GM13976 (cell line): ENCODE results near the gene TMA16.

Experiments used
- DNase-seq: peaks from one replicate; pipeline ENCODE4 v3.0.0; 2012; ENCODE audit warnings: low spot score
- in situ Hi-C: fragments of 300-500 bp; cut with MboI; formaldehyde crosslinking; loops from one replicate; pipeline ENCODE4 v1.12.0; 2022; ENCODE audit warnings: low sequenced_read_pairs, mixed read lengths, inconsistent platforms; ENCODE audit not compliant: unreplicated experiment
- TF ChIP-seq, protein P1 (sequence below): IDR thresholded peaks from 2 replicates; pipeline ENCODE4 v1.5.1; 2012; ENCODE audit warnings: borderline replicate concordance, mild to moderate bottlenecking; ENCODE audit not compliant: insufficient read depth; ENCODE audit errors: extremely low read depth, missing control alignments, control extremely low read depth

Gene TMA16

GRCh38 chr4:163500586-163500985 is 6.1 kb downstream of the TMA16 start:
- DNase-seq: no peak
- in situ Hi-C loops: loop anchor here (25.0 kb wide), 1 partner anchor 363 kb away; no protein-coding TSS in a partner anchor
- TF ChIP-seq, protein P1, sequence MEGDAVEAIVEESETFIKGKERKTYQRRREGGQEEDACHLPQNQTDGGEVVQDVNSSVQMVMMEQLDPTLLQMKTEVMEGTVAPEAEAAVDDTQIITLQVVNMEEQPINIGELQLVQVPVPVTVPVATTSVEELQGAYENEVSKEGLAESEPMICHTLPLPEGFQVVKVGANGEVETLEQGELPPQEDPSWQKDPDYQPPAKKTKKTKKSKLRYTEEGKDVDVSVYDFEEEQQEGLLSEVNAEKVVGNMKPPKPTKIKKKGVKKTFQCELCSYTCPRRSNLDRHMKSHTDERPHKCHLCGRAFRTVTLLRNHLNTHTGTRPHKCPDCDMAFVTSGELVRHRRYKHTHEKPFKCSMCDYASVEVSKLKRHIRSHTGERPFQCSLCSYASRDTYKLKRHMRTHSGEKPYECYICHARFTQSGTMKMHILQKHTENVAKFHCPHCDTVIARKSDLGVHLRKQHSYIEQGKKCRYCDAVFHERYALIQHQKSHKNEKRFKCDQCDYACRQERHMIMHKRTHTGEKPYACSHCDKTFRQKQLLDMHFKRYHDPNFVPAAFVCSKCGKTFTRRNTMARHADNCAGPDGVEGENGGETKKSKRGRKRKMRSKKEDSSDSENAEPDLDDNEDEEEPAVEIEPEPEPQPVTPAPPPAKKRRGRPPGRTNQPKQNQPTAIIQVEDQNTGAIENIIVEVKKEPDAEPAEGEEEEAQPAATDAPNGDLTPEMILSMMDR: no peak

GRCh38 chr4:163505374-163505773 is 10.9 kb downstream of the TMA16 start:
- DNase-seq: no peak

GRCh38 chr4:163515198-163515597 is 20.7 kb downstream of the TMA16 start:
- in situ Hi-C loops: loop anchor here (25.0 kb wide), 1 partner anchor 378 kb away; no protein-coding TSS in a partner anchor
- no peak for DNase-seq
- TF ChIP-seq, protein P1: no peak

More at GRCh38 chr4:163505374-163505773, 10.9 kb downstream of the TMA16 start:
- in situ Hi-C loops: loop anchor here (25.0 kb wide), 1 partner anchor 368 kb away; no protein-coding TSS in a partner anchor
- TF ChIP-seq, protein P1: no peak

GRCh38 chr4:163523791-163524365 is 29.4 kb downstream of the TMA16 start:
- in situ Hi-C loops: loop anchor here (25.0 kb wide), 1 partner anchor 387 kb away; no protein-coding TSS in a partner anchor
- TF ChIP-seq, protein P1: no peak
- no peak for DNase-seq

GRCh38 chr4:163525982-163526381 is 31.5 kb downstream of the TMA16 start:
- no peak for DNase-seq
- in situ Hi-C loops: loop anchor here (25.0 kb wide), 2 partner anchors 1014 to 1211 kb away; no protein-coding TSS in a partner anchor
- TF ChIP-seq, protein P1: no peak

DNA sequence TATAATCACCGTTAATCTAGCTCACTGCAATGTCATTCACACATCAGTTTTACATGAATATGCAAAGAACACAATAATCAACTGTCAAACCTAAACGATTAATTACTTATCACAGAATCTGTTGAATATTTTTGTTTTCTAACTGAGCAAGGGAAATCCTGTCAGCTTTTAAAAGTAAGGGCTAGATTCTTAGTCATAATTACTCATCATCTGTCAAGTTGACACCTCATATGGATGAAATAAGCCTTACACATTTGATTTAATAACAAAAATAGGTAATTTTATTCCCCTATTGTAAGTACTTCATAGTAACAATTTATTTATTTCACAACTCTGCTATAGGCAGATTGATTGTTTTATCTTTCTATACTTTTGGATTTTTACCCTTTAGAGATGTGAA is 32.7 kb downstream of the TMA16 start:
- TF ChIP-seq, protein P1: no peak
- DNase-seq: no peak
- in situ Hi-C loops: loop anchor here (25.0 kb wide), 2 partner anchors 1015 to 1210 kb away; no protein-coding TSS in a partner anchor
